Loucy (cell line): ENCODE measurements around the gene TMEM183A.

Experiments
- CTCF ChIP-seq: fragments of 200-600 bp; sonication (generic); conservative IDR thresholded peaks from 2 replicates; pipeline ENCODE4 v1.5.1; 2014; ENCODE audit warnings: mild to moderate bottlenecking, antibody characterized with exemption, low read length
- EZH2phosphoT487 ChIP-seq: fragments of 200-600 bp; IDR thresholded peaks from 2 replicates; pipeline ENCODE4 v1.6.1; 2018; ENCODE audit warnings: antibody characterized with exemption, mild to moderate bottlenecking, moderate library complexity, borderline replicate concordance

DNA sequence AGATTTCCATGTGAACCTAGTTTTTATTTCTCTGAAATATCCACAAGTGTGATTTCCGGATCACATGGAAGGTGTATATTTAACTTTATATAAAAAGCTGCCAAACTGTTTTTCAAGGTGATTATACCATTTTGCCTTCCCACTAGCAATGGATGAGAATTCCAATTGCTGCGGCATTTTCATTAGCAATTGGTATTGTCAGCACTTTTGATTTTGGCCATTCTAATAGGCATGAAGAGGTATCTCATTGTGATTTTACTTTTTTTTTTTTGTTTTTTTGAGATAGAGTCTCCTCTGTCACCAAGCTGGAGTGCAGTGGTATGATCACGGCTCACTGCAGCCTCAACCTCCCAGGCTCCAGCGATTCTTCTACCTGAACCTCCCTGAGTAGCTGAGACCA lies 35.1 kb upstream of the TMEM183A start:
- TF ChIP-seq CTCF (no peak), EZH2phosphoT487 (no peak)
